GM03348 (cell line): ENCODE data around the gene MS4A2.
"Not testable (repeated sequence)": the region's sequence is repeated elsewhere in the genome, so short reads cannot be mapped to it uniquely, and the experiment has no call there.

Experiments
- DNase-seq: peaks from one replicate; pipeline ENCODE4 v3.0.0; 2012; ENCODE audit warnings: low spot score

MS4A2 gene

DNA sequence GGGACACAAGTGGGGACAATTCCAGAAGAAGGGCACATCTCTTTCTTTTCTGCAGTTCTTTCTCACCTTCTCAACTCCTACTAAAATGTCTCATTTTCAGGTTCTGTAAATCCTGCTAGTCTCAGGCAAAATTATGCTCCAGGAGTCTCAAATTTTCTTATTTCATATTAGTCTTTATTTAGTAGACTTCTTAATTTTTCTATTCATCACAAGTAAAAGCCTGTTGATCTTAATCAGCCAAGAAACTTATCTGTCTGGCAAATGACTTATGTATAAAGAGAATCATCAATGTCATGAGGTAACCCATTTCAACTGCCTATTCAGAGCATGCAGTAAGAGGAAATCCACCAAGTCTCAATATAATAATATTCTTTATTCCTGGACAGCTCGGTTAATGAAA, at the start of gene MS4A2:
TSS of gene MS4A2 (plus strand) at position 301 of the 400 bp plus-strand sequence. CDS start 102 bp downstream, outside the sequence.
- no peak for DNase-seq

DNA sequence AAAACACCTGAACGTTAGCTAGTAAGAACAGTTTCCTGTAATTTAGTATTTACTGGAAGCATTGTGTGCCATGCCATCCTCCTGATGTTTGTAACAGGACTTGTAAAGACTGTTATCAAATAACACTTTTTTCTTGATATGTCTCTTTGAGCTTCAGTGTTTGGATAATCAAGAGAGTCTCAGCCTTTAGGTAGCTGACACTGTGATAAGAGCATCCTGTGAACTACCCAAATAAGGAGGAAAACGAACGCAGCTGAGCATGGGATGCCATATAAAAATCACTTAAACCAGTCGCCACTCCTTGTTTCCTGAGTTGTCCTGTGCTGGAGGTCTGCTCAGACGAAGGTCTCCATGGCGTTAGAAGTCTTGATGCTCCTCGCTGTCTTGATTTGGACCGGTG, 48.4 kb upstream of the MS4A2 start, which contains the start of gene OOSP2:
TSS of gene OOSP2 (plus strand) at position 301 of the 400 bp plus-strand sequence. CDS start at position 352, 51 bp downstream.
- no peak for DNase-seq

DNA sequence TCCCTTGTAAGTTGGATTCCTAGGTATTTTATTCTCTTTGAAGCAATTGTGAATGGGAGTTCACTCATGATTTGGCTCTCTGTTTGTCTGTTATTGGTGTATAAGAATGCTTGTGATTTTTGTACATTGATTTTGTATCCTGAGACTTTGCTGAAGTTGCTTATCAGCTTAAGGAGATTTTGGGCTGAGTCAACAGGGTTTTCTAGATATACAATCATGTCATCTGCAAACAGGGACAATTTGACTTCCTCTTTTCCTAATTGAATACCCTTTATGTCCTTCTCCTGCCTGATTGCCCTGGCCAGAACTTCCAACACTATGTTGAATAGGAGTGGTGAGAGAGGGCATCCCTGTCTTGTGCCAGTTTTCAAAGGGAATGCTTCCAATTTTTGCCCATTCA, 38.0 kb upstream of the MS4A2 start:
- DNase-seq, result not testable (repeated sequence)

DNA sequence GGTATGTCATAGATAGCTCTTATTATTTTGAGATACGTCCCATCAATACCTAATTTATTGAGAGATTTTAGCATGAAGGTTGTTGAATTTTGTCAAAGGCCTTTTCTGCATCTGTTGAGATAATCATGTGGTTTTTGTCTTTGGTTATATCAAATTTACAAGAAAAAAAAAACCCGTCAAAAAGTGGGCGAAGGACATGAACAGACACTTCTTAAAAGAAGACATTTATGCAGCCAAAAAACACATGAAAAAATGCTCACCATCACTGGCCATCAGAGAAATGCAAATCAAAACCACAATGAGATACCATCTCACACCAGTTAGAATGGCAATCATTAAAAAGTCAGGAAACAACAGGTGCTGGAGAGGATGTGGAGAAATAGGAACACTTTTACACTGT, 37.6 kb upstream of the MS4A2 start:
- not testable (repeated sequence) for DNase-seq

DNA sequence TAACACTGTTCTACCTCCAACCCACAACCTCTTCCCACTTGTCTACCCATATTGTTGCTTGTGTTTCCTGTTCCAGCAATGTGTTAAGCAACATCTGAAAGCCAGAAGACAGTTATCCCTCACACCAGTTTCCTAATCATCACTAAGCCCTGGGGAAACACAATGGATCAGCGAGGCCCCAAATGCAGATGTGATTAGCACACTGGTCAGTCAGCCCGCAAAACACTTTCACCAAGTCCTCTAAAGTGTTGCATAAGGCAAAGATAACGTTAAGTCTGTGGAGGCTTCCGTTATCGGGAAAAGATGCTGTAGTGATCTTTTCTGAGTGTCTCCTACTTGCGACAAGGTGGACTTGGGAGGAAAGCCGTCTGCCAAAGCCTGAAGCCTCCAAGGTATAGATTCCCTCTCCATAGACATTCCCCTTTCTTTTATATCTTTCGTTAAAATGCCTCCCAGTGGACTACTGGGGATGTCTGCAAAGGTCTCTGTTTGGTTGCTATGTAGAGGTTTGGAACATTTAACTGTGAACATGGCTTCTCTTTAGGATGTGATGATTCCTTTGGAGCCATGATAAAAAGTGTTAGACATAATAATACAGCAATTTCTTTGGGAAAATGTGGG, 32.0 kb upstream of the MS4A2 start, which contains the start of gene MS4A3:
TSS of gene MS4A3 (plus strand) at position 317 of the 621 bp plus-strand sequence. CDS start 4,496 bp downstream, outside the sequence.
- no peak for DNase-seq

DNA sequence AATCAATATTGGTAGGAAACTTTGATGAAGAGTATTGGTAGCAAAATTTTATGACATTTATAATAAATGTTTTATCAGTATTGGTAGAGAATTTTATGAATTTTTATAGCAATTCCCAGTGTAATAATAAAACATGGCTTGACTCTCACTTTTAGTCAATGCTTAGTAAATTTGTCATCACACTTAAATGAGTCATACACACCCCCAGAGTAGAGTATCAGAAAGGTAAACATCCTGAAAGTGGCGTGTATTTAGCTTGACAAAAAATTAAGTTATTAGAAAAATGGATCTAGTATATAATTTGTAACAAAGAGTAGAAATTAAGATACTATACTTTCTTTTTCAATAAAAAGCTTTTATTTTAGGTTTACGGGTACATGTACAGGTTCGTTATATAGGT, 29.4 kb upstream of the MS4A2 start:
- DNase-seq, result no peak

DNA sequence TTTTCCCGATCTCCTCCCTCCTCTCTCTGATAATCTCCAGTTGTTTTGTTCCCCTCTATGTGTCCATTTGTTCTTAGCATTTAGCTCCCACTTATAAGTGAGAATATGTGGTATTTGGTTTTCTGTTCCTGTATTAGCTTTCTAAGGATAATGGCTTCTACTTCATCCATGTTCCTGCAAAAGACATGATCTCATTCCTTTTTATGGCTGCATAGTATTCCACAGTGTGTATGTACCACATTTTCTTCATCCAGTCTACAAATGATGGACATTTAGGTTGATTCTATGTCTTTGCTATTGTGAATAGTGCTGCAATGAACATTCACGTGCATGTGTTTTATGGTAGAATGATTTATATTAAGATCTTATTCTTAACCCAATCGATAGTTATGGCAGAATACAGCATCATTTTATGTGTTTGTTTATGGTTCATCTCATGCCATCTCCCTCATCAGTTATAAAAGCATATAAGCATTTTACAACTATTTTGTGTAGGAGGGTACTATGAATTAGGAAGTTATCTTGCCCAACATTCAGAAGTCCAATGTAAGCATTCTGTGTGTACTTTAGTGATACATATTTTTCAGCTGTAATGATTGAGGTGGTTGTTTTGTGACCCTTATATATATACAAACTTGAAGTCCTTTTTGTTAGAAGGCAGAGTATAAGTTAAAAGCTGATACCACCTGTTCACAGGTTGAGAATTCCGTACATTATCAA, 28.8 kb upstream of the MS4A2 start:
- DNase-seq, result no peak

DNA sequence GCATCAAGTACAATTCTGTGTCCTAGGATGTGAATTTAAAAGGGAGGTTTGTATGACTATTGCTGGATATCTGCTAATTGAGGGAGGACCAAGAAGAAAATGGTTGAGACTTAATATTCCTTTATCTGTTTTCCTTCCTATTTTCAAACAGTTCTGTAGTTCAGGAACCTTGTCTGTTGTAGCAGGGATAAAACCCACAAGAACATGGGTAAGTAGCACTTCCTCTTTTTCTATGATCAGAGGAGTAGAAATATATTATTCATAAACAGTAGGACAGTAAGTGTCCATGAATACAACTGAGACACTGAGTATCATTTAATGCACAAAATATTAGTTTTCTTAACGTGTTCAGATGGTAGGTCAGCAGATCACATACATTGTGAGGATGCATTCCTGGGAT, 24.4 kb upstream of the MS4A2 start:
- DNase-seq, result no peak

DNA sequence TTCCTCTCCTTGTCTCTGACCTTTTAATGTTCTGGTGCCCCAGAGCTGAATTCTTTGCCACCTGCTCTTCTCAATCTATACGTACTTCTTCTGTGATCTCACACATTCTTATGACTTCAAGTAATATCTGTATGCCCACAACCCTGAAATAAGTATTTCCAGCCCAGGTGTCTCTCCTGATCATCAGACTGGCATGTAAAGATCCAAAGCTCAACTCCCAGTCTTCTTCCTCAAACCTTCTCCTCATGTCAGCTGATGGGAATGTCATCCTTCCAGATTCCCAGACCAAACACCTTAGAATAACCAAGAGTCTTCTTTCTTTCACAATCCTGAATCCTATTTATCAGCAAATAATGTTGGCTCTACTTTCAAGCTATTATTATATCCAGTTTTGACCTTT, 22.7 kb upstream of the MS4A2 start:
- DNase-seq, result no peak

DNA sequence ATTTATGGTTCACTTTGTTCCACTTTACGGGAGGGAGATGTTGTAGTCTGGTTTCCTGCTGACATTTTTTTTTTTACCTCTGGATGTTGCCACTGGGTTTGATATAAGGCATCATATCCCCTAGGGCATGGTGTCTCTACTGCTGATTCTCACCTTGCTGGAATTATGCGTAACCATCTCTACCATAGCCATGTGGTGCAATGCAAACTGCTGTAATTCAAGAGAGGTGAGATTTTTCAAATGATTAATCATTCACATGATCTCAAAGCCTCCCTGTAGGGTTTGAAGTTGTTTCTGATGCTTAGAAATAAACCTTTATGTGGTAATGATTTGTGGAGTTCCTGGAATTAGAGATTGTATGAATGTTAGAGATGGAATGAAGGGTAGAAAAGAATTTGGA, 19.0 kb upstream of the MS4A2 start:
- DNase-seq, result no peak

DNA sequence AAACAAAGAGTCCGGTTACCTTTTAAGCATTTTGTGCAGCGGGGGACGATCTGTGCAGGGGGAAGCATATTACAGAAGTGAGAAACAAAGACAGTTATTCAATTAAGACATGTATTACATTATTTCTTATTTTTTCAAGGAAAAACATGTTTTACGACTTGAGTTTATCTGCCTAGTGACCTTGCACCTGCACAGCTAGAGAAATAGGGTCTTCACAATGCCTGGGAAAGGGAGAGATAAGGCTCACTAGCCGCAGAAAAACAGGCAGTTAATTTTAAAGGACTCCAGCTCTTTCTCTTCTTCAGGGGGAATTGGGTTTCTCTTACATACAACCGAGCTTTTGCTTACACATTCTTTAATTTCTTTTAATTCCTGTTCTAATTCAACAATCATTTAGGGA, 16.8 kb upstream of the MS4A2 start:
- not testable (repeated sequence) for DNase-seq

DNA sequence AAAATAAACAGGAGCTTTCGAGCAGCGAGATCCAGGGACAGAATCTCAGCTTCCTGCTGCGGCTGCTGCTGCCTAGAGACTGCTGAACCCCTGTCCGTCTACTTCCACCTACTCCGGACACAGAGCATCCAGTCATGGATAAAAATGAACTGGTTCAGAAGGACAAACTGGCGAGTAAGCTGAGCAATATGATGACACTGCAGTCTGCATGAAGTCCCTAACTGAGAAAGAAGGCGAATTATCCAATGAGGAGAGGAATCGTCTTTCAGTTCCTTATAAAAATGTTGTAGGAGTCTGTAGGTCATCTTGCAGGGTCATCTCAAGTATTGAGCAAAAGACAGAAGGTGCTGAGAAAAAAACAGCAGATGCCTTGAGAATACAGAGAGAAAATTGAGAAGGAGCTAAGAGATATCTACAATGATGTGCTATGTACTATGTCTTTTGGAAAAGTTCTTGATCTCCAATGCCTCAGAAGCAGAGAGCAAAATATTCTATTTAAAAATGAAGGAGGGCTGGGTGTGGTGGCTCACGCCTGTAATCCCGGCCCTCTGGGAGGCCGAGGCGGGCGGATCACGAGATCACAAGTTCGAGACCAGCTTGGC, 11.1 kb upstream of the MS4A2 start:
- DNase-seq, result no peak

DNA sequence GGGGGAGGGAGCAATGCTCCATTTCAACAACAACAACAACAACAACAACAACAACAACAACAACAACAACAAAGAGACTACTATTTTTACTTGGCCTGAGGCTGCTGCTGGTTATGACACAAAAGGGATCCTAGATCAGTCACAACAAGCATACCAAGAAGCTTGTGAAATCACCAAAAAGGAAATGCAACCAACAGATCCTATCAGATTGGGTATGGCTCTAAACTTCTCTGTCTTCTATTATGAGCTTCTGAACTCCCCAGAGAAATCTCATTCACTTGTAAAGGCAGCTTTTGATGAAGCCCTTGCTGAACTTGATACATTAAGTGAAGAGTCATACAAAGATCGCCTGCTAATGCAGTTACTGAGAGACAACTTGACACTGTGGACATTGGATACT, 10.5 kb upstream of the MS4A2 start:
- DNase-seq, result no peak

DNA sequence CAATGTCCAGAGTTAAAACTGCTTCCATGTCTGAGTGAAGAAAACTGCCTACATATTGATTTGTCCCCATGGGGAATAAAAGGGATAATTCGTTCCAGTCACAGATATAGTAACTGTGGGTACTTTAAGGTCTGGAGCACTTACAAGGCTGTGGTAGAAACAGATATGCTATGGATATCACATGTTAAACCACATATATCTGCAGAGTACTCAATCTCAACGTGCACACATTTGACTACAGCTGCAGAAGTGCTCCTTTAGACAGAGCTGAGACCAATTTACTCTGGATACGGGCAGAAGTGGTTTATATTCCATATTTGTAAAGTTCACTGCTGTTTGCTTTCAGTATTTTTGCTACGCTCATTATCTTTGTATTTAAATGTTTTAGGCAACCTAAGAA, 9.7 kb upstream of the MS4A2 start:
- no peak for DNase-seq

DNA sequence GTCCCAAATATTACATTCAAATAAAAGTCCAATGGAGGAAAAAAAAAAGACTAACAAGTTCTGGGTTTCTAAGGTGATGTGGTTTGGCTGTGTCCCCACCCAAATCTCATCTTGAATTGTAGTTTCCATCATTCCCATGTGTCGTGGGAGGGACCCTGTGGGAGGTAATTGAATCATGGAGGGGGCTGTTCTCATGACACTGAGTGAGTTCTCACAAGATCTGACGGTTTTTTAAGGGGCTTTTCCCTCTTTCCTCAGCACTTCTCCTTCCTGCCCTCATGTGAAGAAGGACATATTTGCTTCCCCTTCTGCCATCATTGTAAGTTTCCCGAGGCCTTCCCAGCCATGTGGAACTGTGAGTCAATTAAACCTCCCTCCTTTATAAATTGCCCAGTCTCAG, 7.9 kb upstream of the MS4A2 start:
- DNase-seq, result no peak

DNA sequence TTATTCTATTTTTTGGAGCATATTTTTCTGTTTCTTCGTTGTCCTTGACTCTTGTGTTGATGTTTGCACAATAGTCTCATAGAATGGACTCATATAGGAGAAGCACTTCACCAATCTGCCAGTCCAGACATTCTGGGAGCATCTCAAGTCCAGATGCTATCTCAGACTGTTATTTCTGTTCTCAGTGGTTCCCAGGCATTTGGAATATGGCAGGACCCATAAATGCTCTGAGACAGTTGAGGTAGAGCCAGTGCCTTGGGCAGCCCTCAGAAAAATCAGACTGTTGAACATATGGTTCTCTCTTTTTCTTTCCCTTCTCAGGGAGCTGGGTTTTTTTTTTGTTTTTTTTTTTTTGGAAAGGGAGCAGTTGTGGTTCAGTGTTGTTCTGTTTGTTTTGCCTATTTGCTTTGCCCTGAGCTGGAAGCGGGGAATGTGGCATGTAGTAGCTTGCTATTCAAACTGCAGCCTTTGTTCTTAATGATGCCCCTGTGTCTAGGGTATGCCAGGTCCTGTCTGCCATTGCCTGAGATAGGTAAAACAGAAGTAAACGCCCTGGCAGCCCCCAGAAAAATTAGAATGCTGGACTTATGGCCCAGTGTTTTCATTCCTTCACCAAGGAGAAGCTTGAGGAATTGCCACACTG, 3.7 kb upstream of the MS4A2 start:
- DNase-seq, result no peak

DNA sequence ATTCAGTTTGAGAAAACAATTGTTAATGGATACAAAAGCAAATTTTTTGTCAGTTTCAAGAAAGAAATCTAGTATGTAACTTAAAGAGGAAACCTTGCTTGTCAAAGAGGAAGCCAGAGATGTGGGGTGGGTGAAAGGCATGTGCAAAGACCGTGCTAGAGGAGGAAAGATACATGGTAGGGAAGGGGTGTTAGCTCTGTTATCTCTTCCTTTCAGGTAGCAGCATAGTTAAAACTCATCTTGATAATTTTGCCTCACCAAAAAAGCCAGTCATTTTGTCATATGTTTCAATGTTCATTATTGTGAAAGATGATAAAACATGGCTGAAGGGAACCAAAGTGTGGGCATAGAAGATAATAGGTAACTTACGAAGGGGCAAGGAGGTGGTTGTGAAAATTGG, 2.6 kb upstream of the MS4A2 start:
- DNase-seq, result no peak

DNA sequence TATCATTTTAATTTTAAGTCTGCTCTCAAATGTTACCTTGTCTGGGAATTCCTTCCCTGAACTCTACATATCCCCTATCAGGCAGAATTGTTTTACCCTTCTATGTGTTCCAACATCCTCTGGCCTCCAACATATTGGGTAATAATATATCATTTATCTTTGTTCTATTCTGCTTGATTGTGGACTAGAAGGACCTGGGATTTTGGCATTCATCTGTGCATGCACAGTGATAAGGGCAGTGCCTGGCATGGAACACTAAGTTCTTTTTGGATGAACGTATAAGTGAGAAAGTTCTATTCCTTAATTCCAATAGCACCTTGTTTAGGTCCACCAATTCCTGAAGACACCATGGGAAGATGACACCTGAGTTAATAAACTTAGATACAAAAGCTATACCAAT, 1.2 kb upstream of the MS4A2 start:
- no peak for DNase-seq

DNA sequence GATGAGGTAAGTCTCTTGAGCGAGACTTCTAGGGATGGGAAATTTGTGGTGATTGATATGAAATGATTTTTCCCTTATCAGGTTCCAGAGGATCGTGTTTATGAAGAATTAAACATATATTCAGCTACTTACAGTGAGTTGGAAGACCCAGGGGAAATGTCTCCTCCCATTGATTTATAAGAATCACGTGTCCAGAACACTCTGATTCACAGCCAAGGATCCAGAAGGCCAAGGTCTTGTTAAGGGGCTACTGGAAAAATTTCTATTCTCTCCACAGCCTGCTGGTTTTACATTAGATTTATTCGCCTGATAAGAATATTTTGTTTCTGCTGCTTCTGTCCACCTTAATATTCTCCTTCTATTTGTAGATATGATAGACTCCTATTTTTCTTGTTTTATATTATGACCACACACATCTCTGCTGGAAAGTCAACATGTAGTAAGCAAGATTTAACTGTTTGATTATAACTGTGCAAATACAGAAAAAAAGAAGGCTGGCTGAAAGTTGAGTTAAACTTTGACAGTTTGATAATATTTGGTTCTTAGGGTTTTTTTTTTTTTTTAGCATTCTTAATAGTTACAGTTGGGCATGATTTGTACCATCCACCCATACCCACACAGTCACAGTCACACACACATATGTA, 7.1 kb downstream of the MS4A2 start:
- no peak for DNase-seq

DNA sequence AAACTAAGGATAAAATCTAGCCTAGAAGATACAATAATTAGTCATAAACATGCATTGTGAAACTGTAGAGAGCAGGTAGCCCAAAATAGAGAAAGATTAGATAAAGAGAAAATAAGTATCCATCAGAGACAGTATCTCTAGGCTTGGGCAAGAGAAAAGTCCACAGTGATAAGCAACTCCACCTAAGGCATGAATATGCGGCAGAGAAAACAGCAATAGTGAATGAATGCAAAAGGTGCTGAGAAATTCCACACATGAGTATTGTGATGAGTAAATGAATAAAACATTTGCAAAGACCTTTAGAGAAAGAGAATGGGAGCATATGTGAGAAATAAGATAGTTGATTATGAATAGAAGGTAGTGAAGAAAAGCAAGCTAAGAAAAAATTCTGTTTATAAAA, 8.7 kb downstream of the MS4A2 start:
- DNase-seq, result no peak

DNA sequence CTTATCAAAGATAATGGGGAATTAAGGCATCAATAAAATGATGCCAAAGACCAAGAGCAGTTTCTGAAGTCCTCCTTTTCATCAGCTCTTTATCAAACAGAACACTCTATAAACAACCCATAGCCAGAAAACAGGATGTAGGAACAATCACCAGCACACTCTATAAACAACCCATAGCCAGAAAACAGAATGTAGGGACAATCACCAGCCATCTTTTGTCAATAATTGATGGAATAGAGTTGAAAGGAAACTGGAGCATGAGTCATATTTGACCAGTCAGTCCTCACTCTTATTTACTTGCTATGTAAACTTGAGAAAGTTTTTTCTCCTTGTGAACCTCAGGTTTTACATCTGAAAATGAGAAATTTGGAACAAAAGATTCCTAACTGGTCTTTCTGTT, 10.0 kb downstream of the MS4A2 start:
- DNase-seq, result no peak

DNA sequence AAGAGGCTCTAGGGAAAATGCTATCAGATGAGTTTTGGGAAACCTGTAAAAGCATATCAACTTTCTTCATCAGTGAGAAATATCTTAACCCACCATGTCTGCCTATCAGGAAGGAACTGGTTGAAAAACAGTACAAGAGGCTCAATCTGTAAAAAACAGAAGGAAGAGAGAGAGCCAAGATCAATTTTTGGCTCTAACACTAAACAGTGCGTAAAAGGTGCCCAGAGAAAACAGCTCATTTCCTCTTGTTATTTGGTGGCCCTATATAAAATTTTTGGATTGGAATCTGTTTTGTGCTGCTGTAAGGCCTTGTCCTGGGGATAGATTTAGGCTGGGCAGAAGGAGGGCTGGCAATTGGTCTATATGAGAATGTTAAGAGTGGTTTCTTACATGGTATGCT, 12.1 kb downstream of the MS4A2 start:
- no peak for DNase-seq
